Fibroblast of gingiva (primary cell): Measurements from ENCODE around the gene MMP28.
"Not testable (repeated sequence)": the region's sequence is repeated elsewhere in the genome, so short reads cannot be mapped to it uniquely, and the experiment has no call there.

Experiments used
- DNase-seq: peaks from one replicate; pipeline ENCODE4 v3.0.0-alpha.2; 2011; ENCODE audit warnings: low read depth

The MMP28 gene

DNA sequence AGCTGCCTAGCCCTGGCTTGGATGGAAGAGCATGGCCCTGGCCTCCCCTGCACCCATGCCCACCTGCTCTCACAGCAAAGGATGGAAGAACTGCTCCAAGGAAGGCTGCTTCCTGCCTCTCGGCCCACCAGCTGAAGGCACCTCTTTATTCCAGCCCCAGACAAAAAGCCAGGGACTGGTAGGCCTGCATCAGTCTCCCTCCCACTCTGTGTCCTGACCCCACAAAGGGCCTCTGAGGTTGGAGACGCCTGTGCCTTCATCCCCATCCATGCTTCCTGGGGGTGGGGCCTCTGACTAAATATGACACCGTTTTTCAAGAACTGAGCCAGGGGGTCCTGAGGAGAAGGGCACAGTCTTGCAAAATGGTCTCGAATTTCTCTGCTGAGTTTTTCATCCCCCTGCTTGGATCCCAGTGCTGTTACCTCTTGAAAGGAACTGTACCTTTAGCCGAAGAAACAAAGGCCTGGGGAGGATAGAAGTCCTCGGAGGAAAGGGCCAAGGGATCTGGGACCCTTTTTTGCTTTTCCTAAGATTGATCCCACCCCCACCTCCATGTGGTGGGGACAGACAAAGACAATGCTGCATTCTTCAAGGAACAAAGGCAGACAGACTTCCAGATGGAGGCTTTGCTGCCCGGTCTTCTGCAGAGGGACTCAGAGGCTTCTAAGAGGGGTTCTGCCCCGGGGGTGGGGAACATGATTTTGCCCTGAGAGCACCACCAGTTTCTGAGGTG lies 29.5 kb downstream of the MMP28 start:
- no peak for DNase-seq

DNA sequence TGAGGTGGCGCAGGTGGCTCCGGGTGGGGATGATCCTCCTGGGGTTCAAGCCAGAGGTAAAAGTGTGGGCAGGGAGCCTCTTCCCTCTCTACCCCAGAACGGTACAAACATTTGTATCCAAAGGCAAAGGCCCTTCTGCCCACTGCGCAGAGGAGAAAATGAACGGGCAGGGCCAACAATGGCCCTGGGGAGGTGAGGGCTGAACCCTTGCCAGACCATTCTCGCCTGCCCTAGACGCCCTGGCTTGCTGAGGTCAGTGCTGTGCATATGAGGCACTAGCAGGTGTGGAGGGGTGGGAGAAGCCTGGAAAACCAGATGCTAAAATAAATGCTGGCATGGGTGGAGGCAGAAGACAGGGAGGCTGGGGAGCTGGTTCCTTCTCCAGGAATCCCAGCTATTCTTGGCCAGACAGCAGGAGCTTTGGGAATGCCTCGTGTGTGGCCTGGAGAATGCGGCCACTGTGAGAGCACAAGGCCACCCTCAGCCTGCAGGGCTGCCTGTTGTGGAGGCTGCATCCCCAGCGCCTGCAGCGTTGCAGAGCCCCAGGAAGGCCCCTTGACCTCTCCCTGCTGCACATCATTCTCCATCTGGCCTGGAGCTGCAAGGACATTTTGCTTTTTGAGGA lies 30.2 kb downstream of the MMP28 start:
- no peak for DNase-seq

DNA sequence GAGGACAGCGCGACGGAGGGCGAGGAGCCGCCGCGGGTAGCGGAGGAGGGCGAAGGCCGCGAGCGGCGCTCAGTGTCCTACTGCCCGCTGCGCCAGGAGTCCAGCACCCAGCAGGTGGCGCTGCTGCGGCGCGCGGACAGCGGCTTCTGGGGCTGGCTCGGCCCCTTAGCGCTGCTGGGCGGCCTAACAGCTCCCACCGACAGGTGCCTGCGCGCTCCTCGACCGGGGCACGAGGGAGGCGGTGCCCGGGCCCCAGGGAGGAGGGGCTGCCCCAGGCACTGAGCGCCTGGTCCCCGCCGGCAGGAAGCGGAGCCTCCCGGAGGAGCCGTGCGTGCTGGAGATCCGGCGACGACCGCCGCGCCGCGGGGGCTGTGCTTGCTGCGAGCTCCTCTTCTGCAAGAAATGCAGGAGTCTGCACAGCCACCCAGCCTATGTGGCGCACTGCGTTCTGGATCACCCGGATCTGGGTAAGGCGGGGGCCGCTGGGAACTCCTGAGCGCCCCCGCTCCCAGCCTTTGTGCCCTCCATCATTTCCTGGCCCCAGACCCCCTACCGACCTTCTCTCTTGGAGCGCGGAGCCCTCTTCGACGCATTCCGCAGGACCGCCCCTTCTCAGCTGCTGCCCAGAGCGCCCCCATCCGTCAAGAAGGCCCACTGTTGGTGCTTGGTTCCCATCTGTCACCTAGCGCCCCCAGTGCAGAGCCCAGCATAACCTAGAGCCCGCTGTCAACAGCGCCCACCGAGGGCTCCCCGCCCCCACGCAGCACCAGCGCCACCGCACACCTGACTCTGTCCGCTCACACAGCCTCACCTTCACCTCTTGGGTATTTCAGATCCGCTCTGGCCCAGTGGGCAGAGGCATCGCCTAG lies 31.1 kb downstream of the MMP28 start:
- DNase-seq: peak; percentile 62

DNA sequence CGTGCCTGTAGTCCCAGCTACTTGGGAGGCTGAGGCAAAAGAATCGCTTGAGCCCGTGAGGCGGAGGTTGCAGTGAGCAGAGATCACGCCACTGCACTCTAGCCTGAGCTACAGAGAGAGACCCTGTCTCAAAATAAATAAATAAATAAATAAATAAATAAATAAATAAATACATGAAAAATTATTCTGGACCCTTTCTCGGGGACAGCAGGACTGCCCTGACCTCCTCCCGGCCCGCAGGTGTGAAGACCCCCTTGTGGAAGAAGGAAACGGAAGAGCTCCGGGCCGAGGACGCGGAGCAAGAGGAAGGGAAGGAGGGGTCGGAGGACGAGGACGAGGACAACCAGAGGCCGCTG lies 31.7 kb downstream of the MMP28 start:
- DNase-seq: no peak

DNA sequence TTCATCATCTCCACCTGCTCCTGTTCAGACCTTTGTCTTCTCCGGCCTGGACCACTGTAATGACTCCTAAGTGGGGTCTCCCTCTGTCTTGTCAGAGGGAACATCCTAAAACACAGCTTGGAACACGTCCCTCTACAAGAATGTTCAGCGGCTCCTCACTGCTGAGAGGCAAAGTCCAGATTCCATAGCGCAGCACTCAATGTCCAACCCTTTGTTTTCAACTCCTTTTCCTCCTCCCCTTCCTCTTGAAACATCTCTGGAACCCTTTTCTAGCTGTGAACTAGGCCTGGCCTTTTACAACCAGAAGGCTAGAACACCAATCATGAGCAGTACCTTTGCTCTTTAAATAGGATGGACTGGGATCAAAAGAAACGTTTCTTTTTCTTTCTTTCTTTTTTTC lies 33.8 kb downstream of the MMP28 start:
- no peak for DNase-seq

DNA sequence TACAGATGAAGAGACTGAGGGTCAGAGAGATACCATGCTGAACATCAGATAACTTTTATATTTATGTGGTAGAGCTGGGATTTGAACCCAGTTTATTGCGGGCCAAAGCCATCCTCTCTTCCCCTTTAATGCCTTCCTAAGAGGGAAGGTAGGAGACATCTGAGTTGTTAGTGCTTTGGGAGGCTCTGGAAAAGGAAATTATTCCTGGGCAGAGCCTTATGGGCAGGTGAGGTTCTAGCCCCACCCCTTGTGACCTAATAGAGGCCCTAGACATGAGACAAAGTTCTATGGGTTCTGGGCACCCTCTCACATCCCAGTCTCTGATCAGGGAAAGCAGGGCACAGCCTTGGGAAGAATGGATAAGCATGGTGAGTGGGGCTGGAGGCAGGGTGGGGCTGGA lies 34.9 kb downstream of the MMP28 start, which contains the start of gene C17orf50:
Gene C17orf50 (plus strand): TSS at position 301 of the 400 bp plus-strand sequence. CDS start 55 bp downstream, at position 356.
- no peak for DNase-seq

DNA sequence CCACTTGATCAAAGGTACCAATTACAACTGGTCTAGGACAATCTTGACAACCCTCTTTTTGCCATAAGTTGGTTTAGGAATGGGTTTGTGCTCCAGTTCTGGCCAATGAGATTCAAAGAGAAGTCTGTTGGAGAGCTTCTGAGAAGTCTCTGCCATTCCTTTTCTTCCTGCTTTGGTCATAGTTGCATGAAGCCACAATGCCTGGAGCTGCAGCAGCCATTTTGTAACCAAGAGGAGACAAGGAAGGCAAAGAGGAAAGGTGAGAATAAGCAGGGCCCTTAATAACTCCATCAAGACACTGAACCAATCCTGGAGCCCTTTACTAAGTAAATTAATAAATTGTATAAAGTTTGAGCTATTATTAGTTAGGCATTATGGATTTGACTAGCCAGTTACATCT lies 38.2 kb downstream of the MMP28 start:
- DNase-seq: no peak

DNA sequence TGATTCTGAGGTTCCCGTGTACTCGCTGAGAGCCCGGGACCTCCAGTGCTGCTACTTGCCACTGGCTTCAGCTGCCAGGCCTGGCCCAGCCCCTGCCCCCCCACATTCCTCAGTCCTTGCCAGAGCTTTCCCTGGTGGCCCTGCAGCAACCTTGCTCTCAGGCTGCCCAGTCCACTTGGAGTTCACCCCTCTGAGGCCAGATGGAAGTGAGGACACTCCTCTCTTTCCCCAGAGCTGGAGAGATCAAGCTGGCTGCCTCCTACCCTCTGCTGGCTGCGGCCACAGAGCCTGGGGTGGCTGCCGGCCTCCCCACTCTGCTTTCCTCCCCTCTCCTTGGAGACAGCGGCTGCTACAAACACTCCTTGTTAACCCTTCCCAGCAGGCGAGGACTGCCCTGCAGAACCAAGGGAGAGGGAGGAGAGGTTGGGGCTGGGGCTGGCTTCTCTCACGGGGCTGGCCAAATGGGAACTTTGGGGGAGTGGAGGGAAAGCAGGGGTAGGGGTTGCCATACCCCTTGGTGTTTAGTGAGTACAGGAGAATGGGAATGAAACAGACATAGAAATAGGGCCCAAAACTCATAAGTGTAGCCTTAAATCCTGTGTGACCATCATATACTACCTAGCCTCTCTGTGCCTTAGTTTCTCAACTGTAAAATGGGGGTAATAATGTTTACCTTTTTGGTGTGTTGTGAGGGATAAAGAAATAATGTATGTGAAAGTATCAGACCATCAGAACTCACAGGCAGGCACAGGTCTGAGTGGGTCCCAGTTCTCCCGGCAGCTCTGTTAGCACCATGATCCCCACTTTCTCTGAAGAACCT lies 42.3 kb downstream of the MMP28 start, which contains the start of gene GAS2L2:
Gene GAS2L2 (minus strand): TSS at position 295 of the 820 bp plus-strand sequence. CDS start 389 bp downstream, outside the sequence.
- peak; percentile 21 for DNase-seq

DNA sequence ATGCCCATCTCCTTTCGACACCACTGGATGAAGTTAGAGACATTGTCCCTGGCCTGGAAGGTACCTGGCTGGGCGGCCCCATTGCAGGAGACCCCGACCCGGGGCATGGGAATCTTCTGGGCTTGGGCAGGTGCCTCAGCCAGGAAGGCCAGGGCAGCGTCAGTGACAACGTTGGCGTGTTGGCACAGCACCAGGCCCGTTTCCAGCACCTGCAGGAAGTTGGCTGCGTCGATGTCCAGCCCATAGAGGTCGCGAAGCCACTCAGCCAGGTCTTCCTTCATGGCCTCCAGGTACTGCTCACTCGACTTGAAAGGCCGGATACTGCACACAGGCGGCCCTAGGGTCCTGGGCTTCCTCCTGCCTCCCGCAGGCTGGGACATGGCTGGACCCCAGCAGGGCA lies 43.0 kb downstream of the MMP28 start:
- no peak for DNase-seq

DNA sequence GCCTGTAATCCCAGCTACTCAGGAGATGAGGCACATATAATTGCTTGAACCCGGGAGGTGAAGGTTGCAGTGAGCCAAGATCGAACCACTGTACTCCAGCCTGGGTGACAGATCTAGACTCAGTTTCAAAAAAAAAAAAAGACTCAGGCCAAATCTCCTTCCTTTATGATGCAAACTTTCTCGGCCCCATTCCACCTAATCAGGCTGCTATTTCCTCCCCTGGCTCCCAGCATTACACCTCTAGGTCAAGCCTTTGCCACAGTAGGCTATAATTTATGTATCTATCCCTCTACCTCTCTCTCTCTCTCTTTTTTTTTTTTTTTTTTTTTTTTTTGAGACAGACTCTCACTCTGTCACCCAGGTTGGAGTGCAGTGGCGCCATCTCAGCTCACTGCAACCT lies 43.9 kb downstream of the MMP28 start:
- DNase-seq: not testable (repeated sequence)

DNA sequence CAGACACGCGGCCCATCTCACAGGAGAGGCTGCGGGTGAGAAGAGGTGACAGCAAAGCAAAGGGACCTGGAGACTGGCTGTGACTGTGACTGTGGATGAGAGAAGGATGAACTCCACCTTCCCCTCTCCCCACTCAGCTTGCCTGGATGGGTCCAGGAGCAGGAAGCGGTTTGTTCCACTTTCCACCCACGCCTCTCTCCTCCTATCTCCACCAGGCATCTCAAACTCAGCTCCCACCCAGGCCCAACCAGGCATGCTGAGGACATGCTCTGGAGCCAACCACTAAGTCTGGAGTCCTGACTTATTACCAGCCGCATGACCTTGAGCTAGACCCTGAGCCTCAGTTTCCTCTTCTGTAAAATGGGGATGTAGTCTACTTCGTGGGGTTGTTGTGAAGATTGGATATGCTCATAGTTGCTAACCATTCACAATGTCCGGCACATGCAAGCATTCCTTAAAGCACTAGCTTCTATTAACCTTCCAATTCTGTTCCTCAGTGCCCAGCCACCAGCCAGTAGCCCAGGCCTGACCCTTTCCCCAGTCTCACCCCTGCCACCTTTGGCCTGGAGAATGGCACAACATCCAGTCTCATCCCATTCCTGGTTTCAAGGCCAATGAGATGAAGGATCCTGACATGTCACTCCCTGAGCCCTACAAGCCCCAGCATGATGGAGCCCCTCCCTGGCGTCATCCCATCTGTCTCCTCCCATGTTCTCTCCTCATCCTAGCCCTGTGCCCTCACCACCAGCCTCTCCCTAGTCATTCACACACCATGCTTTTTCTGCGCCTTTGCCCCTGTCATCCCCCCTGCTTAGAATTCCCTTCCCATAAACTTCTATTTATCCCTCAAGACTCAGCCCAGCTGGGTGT lies 44.7 kb downstream of the MMP28 start:
- no peak for DNase-seq

DNA sequence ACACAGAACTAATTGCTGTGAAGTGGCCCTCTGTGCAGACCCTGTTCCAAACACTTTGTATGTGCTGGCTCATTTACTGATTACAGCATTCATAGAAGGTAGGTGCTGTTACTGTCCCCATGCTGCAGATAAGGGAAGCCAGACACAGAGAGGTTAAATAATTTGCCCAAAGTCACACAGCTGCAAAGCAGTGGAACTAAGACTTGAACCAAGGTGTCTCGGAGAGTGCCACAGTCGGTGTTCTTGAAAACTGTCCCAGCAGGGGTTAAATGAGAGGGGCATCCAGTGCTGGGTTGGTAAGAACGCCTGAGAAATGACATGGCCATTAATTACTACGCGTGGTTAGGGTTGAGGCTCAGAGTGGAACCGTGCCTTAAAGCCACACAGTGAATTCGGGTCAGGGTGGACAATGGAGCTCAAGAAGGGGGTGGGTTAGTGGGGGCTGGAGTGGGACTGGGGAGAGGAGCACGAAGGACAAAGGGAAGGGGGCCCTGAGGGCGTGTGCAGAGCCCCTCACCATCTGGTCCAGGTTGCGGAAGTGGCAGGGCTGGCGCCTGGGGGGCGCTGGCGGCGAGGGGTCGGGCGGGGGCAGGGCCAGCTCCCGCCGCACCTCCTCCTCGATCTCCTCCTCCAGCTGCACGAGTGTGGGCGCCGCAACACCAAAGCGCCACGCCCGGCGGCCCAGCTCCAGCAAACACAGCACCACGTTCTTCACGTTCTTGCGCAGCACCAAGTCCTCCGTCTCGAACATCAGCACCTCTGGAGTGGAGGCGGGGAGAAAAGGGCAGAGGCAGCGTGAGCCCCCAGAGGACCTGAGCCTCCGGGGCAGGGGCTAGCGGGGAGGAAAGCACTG lies 45.7 kb downstream of the MMP28 start:
- no peak for DNase-seq

DNA sequence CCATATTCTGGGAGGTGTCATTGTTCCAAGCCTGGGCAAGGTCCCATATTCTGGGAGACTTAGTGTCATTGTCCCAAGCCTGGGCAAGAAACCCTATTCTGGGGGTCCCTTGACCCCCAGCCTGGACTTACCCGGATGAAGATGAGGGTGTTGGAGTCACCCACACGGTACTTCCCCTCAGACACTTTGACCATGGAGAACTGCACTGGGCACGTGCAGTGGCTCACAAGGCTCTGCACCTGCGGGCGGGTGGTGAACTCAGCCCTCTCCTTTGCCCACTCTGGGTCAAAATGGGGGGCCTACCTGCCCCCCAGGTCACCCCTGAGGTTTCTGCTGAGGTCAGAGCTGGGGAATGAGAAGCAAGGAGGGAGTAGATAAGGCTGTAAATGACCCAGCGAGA lies 46.5 kb downstream of the MMP28 start:
- DNase-seq: no peak

DNA sequence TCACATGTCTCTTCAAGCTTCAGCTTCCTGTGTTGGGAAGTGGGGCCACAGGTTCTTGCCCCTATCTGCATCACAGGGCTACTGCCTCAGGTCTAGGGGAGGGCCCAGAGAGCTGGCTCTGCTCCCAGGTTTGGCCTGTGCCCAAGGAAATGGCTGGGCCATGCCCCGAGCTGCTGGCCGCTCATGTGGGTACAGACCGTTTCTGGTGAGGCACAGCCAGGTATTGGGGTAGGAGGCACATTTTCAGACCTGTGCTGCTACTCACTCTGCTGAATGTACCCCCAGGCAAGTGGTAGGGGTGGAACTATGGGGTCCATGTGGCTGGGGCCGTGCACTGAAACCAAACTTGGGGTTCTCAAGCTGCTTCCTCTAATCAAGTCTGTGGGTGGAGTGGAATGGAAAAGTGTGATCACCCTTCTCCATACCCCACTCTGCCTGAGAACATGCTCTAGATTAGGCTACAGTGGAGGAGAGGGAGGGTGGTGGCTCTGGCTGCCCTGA lies 47.0 kb downstream of the MMP28 start:
- DNase-seq: no peak

DNA sequence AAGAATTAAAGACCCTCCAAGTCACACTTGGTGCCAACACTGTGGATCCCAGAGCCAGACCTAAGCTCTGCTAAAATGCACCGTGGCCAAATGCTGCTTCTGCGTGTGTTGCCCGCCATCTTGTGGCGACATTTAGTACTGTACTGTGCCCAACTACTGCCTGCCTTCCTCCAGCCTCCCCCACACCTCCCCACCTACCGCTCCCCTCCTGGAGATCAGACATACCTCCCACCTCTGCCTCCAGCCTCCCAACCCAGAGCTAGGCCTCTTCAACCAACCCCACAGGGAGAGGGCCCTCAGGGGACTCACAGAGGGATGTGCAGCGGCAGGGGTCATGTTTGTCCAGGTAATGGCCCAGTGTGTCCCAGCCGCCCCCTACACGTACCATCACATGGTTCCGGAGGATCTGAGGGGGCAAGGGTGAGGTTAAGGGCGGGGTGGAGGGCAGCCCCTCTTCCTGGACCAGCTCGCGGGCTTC lies 47.9 kb downstream of the MMP28 start:
- peak; percentile 65 for DNase-seq

DNA sequence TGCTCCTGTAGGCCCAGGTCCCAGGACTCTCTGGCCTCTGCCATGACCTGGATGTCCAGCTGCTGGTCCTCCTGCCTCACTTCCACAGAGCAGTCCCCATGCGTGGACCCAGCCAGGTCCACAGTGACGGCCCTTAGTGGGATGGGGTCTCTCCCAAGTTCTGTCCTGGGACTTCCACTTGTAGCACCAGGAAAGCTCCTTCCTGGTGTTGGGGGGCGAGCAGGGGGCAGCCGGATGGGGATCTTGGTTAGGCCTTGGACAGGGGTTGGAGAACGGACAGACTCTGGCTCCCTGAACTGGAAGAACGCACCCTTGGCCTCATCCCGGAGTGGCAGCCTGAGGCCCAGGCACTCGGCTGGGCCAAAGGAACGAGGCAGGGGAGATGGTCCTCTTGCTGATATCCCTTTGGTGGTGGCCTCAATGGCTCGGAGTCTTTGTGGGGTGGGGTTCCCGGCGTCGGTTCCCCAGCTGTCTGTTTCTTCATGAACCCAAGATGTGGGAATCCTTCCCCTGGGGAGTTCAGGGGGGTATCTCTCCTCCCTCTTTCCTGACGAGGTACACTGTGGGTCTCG lies 49.6 kb downstream of the MMP28 start:
- no peak for DNase-seq

DNA sequence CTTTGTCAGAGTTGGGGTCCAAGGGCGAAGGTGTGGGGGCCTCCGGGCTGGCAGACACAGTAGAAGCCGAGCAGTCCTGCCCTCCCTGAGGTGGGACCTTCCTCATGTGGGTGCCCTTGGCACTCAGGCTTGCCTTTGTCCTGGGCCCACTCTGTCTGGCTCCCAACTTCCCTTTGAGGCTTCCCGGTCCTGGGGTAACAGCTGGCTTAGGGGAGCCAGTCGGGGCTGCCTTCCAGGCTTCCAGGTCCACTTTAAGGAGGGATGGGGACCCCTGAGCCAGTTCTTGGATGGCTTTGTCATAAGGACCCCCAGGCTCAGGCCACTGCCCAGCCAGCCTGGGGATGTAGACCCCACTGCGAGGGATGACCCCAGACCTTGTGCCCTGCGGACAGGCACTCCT lies 50.2 kb downstream of the MMP28 start:
- no peak for DNase-seq

DNA sequence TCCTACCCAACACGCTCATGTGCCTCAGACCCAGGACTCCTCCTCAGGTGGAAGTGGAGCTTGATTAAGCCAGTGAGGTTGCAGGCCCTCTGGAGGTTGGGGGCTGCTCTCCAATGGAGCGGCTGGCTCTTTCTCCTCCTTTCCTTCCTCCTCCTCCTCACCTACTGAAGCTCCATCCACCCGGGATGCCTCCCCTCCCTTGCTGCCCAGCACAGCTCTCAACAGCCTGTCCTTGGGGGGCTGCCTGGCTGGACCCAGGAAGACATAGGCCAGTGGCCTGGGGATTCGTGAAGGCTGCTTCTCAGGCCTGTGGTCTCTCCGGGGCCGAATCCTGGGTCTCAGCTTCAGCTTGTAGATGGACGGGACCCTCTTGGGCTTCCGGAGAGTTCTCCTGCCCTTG lies 50.6 kb downstream of the MMP28 start:
- DNase-seq: no peak

DNA sequence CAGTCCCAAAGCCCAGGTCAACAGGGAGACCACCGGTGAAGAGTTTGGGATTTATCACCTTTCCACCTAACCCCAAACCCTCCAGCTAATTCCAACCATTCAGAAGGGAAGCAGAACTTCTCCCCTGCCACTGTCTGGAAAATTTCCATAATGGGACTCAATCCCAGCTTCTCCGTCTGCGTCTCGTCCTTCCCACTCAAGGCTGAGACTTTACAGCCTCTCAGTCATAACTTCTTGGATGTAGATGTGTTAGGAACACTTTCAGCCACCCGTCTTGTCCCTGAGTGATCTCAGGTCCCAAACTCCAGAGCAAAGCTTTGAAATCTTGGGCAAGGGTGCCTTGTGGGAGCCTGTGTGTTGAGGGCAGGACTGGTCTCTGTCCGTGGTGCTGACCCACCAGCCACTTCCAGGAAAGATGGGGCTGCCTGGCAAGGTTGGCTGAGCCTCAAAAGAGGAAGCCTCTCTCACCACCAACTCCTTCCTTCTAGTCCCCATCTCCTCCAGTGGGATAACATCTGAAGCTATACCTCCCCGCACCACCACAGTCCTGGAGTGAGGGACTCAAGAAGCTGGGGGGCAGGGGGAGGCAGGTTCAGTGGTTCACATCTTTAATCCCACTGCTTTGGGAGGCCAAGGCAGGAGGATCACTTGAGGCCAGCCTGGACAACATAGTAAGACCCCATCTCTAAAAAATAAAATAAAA lies 51.7 kb downstream of the MMP28 start:
- peak; percentile 26 for DNase-seq
